HG03558 (cell line): Measurements from ENCODE around the gene CNKSR3.
"Not testable (repeated sequence)": the region's sequence is repeated elsewhere in the genome, so short reads cannot be mapped to it uniquely, and the experiment has no call there.

Experiments
- ATAC-seq: cut with Tn5 transposase; IDR thresholded peaks from one replicate; pipeline ENCODE4 v1.9.1; 2021; ENCODE audit warnings: moderate number of reproducible peaks; ENCODE audit not compliant: unreplicated experiment; ENCODE audit errors: extremely low read depth

The CNKSR3 gene

GRCh38 chr6:154529957-154530356 lies 19.5 kb upstream of the CNKSR3 start:
- no peak for ATAC-seq

- no peak for ATAC-seq
These were observed 17.9 kb upstream of the CNKSR3 start for GRCh38 chr6:154528310-154528915.

- ATAC-seq, result no peak
These were observed 16.5 kb upstream of the CNKSR3 start for GRCh38 chr6:154526996-154527395.

GRCh38 chr6:154522576-154522975 lies 12.1 kb upstream of the CNKSR3 start:
- ATAC-seq, result no peak

GRCh38 chr6:154521412-154521811 lies 10.9 kb upstream of the CNKSR3 start:
- no peak for ATAC-seq

GRCh38 chr6:154520280-154520679 lies 9.8 kb upstream of the CNKSR3 start:
- ATAC-seq, result no peak

GRCh38 chr6:154518396-154518795 lies 7.9 kb upstream of the CNKSR3 start:
- ATAC-seq, result no peak

- ATAC-seq, result no peak
These were observed 5.8 kb upstream of the CNKSR3 start for GRCh38 chr6:154516276-154516675.

- ATAC-seq, result no peak
These were observed 5.3 kb upstream of the CNKSR3 start for GRCh38 chr6:154515826-154516225.

- ATAC-seq, result not testable (repeated sequence)
These were observed 4.6 kb upstream of the CNKSR3 start for GRCh38 chr6:154515076-154515475.

- no peak for ATAC-seq
These were observed 4.0 kb upstream of the CNKSR3 start for GRCh38 chr6:154514481-154514880.

GRCh38 chr6:154513601-154514320 lies 3.3 kb upstream of the CNKSR3 start:
- ATAC-seq, result no peak

GRCh38 chr6:154512201-154512600 lies 1.7 kb upstream of the CNKSR3 start:
- ATAC-seq, result no peak

- no peak for ATAC-seq
These were observed 1.3 kb upstream of the CNKSR3 start for GRCh38 chr6:154511791-154512190.

GRCh38 chr6:154509421-154510143 lies 903 bp downstream of the CNKSR3 start:
- no peak for ATAC-seq

GRCh38 chr6:154508573-154509375 lies 1.7 kb downstream of the CNKSR3 start:
- no peak for ATAC-seq

- ATAC-seq, result no peak
These were observed 3.2 kb downstream of the CNKSR3 start for GRCh38 chr6:154506991-154507898.

- ATAC-seq, result no peak
These were observed 3.9 kb downstream of the CNKSR3 start for GRCh38 chr6:154506582-154506981.

GRCh38 chr6:154506108-154506507 lies 4.4 kb downstream of the CNKSR3 start:
- ATAC-seq, result no peak
